ENCODE results near the gene ALDH7A1.
A peak's percentile ranks its signal among the peaks of the same experiment; 100 is the strongest.
"Not testable (repeated sequence)": the region's sequence is repeated elsewhere in the genome, so short reads cannot be mapped to it uniquely, and the experiment has no call there.

The ALDH7A1 gene

DNA sequence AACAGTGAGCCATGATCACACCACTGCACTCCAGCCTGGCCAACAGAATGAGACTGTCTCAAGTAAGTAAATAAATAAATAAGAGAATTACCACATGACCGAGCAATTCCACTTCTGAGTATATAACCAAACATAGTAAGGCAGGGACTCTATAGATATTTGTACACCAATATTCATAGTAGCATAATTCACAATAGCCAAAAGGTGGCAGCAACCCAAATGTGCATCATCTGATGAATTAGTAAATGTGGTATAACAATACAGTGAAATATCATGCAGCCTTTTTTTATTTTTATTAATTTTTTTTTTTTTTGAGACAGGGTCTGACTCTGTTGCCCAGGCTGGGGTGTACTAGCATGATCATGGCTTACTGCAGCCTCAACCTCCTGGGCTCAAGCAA, 33.1 kb downstream of the ALDH7A1 start:
- Histone ChIP-seq H3K4me3 (ENCODE audit: low read length) (no peak overlapping the region), H3K4me2 (ENCODE audit: low read depth, low read length) (no peak overlapping the region), H3K27me3 (replicated peaks; ENCODE audit: insufficient read depth, low read length) (no peaks in the 10 kb centered on the region), H3K9me3 (replicated peaks; ENCODE audit: insufficient read depth, low read length) (no peaks in the 10 kb centered on the region), H3F3A (ENCODE audit: insufficient read depth, low read length) (no peaks in the 10 kb centered on the region), H3K36me3 (replicated peaks; ENCODE audit: insufficient read depth, low read length) (no peaks in the 10 kb centered on the region), H2AFZ (ENCODE audit: low read length) (no peak overlapping the region), H4K20me1 (ENCODE audit: insufficient read depth, low read length) (no peaks in the 10 kb centered on the region), H3K4me1 (ENCODE audit: low read length) (peaks cover 9% of the 10 kb centered on the region; the same call in 1 of the 2 replicates), H3K27ac (ENCODE audit: low read length) (no peak overlapping the region), H3K9me2 (replicated peaks; ENCODE audit: insufficient read depth, low read length) (no peaks in the 10 kb centered on the region), H3K9ac (ENCODE audit: low read length) (no peak overlapping the region), H3K79me2 (ENCODE audit: low read length) (no peaks in the 10 kb centered on the region)
- TF ChIP-seq EZH2 (optimal IDR thresholded peaks at IDR 0.05; ENCODE audit: low read depth, low read length) (no peak), EZH2phosphoT487 (IDR thresholded peaks at IDR 0.05; ENCODE audit: low read length) (no peak)
- TF ChIP-seq, protein P1, sequence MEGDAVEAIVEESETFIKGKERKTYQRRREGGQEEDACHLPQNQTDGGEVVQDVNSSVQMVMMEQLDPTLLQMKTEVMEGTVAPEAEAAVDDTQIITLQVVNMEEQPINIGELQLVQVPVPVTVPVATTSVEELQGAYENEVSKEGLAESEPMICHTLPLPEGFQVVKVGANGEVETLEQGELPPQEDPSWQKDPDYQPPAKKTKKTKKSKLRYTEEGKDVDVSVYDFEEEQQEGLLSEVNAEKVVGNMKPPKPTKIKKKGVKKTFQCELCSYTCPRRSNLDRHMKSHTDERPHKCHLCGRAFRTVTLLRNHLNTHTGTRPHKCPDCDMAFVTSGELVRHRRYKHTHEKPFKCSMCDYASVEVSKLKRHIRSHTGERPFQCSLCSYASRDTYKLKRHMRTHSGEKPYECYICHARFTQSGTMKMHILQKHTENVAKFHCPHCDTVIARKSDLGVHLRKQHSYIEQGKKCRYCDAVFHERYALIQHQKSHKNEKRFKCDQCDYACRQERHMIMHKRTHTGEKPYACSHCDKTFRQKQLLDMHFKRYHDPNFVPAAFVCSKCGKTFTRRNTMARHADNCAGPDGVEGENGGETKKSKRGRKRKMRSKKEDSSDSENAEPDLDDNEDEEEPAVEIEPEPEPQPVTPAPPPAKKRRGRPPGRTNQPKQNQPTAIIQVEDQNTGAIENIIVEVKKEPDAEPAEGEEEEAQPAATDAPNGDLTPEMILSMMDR (IDR thresholded peaks at IDR 0.05; ENCODE audit: low read length) = 0 out of 2 replicates have a peak, but pooled peaks have one; percentile 9
- no peak for DNase-seq

DNA sequence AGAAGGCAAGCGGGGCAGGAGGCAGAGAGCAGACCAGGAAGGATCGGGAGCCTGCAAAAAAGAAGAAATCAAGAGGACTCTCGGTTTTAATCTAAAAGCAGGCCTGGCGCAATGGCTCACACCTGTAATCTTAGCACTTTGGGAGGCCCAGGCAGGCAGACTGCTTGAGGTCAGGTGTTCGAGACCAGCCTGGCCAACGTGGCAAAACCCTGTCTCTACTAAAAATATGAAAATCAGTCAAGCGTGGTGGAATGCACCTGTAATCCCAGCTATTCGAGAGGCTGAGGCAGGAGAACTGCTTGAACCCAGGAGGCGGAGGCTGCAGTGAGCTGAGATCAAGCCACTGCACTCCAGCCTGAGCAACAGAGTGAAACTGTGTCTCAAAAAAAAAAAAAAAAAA, 39.9 kb downstream of the ALDH7A1 start:
- H3K9ac ChIP-seq (ENCODE audit: low read length); H3K4me1 ChIP-seq (ENCODE audit: low read length); H3K9me3 ChIP-seq (replicated peaks; ENCODE audit: insufficient read depth, low read length); H3K9me2 ChIP-seq (replicated peaks; ENCODE audit: insufficient read depth, low read length); H3K4me3 ChIP-seq (ENCODE audit: low read length); H4K20me1 ChIP-seq (ENCODE audit: insufficient read depth, low read length); H2AFZ ChIP-seq (ENCODE audit: low read length); H3F3A ChIP-seq (ENCODE audit: insufficient read depth, low read length); H3K4me2 ChIP-seq (ENCODE audit: low read depth, low read length); H3K27me3 ChIP-seq (replicated peaks; ENCODE audit: insufficient read depth, low read length); H3K79me2 ChIP-seq (ENCODE audit: low read length); H3K36me3 ChIP-seq (replicated peaks; ENCODE audit: insufficient read depth, low read length); DNase-seq; H3K27ac ChIP-seq (ENCODE audit: low read length): not testable (repeated sequence)

DNA sequence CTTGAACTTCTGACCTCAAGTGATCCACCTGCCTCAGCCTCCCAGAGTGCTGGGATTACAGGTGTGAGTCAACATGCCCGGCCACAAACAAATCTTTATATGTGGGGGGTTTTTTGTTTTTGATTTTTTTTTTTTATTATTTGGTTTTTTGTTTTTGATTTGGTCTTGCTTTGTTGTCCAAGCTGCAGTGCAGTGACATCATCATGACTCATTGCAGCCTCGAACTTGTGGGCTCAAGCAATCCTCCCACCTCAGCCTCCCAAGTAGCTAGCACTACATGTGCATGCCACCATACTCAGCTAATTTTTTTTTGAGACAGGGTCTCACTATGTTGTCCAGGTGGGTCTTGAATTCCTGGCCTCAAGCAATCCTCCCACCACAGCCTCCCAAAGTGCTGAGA, 42.4 kb downstream of the ALDH7A1 start:
- Histone ChIP-seq H3K4me2 (ENCODE audit: low read depth, low read length) (no peak overlapping the region), H3K36me3 (replicated peaks; ENCODE audit: insufficient read depth, low read length) (no peaks in the 10 kb centered on the region), H4K20me1 (ENCODE audit: insufficient read depth, low read length) (no peaks in the 10 kb centered on the region)

DNA sequence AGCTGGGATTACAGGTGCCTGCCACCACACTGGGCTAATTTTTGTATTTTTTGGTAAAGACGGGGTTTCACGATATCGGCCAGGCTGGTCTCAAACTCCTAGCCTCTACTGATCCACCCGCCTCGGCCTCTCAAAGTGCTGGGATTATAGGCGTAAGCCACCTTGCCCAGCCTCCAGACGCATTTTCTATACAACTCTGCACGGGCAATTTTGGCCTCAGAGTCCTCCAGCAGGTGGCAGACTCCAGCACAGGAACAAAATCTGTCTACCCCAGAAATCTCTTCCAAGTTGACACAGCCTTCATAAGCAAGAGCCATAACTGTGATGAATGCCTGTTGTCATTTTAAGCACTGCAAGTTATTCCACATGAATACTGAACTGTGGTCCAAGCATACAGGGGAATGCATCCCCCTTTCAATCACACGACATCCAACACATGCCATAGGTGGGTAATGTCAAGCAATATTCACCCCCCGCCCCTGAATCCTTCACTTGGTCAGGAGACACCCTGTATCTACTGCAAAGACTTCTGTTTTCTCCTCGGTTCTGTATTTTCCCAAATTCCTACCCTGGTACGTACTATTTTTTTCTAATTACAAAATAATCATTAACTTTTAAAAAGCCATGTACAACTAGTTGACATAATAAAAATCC, 50.8 kb downstream of the ALDH7A1 start:
- Histone ChIP-seq H3K27ac (ENCODE audit: low read length) (no peak overlapping the region), H3K4me2 (ENCODE audit: low read depth, low read length) (no peak overlapping the region), H2AFZ (ENCODE audit: low read length) (no peak overlapping the region), H3F3A (ENCODE audit: insufficient read depth, low read length) (peaks cover 7% of the 10 kb centered on the region), H3K27me3 (replicated peaks; ENCODE audit: insufficient read depth, low read length) (peaks cover 13% of the 10 kb centered on the region), H3K79me2 (ENCODE audit: low read length) (no peaks in the 10 kb centered on the region), H3K9me3 (replicated peaks; ENCODE audit: insufficient read depth, low read length) (no peaks in the 10 kb centered on the region), H3K4me1 (ENCODE audit: low read length) (peaks cover 24% of the 10 kb centered on the region), H3K9me2 (replicated peaks; ENCODE audit: insufficient read depth, low read length) (no peaks in the 10 kb centered on the region), H4K20me1 (ENCODE audit: insufficient read depth, low read length) (no peaks in the 10 kb centered on the region), H3K36me3 (replicated peaks; ENCODE audit: insufficient read depth, low read length) (no peaks in the 10 kb centered on the region), H3K9ac (ENCODE audit: low read length) (no peak overlapping the region), H3K4me3 (ENCODE audit: low read length) (no peak overlapping the region)
- TF ChIP-seq, protein P1 (IDR thresholded peaks at IDR 0.05; ENCODE audit: low read length) = peak; percentile 75
- TF ChIP-seq EZH2 (optimal IDR thresholded peaks at IDR 0.05; ENCODE audit: low read depth, low read length) = no peak
- DNase-seq = peak; percentile 80

More for the DNA sequence above, 42.4 kb downstream of the ALDH7A1 start:
- Histone ChIP-seq H3K4me1 (ENCODE audit: low read length) (no peaks in the 10 kb centered on the region), H3F3A (ENCODE audit: insufficient read depth, low read length) (no peaks in the 10 kb centered on the region), H3K9me3 (replicated peaks; ENCODE audit: insufficient read depth, low read length) (no peaks in the 10 kb centered on the region), H3K9me2 (replicated peaks; ENCODE audit: insufficient read depth, low read length) (no peaks in the 10 kb centered on the region), H3K9ac (ENCODE audit: low read length) (no peak overlapping the region), H2AFZ (ENCODE audit: low read length) (no peak overlapping the region), H3K27me3 (replicated peaks; ENCODE audit: insufficient read depth, low read length) (no peaks in the 10 kb centered on the region), H3K79me2 (ENCODE audit: low read length) (no peaks in the 10 kb centered on the region), H3K4me3 (ENCODE audit: low read length) (no peak overlapping the region), H3K27ac (ENCODE audit: low read length) (no peak overlapping the region)
- TF ChIP-seq EZH2 (optimal IDR thresholded peaks at IDR 0.05; ENCODE audit: low read depth, low read length) (no peak), EZH2phosphoT487 (IDR thresholded peaks at IDR 0.05; ENCODE audit: low read length) (no peak)
- TF ChIP-seq, protein P1 (IDR thresholded peaks at IDR 0.05; ENCODE audit: low read length) = no peak
- no peak for DNase-seq
